Breast epithelium (tissue), 3 donors: ENCODE data around the gene ADAM23.

ENCODE experiments used
- POLR2AphosphoS5 ChIP-seq, 3 donors: sonication (generic); formaldehyde crosslinking; IDR thresholded peaks; one replicate each; pipeline ENCODE4 v1.6.1; 2017; ENCODE audit warnings: antibody characterized with exemption in 3 of 3
- TF ChIP-seq, protein P1 (sequence below), 3 donors: fragments of 450-650 bp; IDR thresholded peaks; one replicate each; pipeline ENCODE4 v1.5.1; 2016 to 2017; ENCODE audit warnings: antibody characterized with exemption in 3 of 3, mild to moderate bottlenecking in 3 of 3, moderate library complexity in 3 of 3

DNA sequence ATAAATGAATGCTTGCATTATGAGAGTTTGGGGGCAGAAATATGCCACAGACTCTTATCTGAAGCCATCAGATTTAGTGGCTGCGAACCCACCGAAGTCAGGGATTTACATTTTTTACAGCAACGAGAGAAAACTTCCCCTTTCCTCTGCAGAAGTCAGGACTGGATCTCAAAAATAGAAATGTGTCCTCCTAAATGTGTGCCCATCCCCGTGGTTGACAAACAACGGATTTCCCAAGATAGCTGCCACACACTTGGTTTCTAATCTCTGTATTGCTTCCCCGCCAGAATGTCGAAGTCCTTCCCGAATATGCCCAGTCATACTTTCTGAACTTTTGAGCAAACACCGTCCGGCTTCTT lies 879 bp upstream of the ADAM23 start:
- TF ChIP-seq, protein P1, sequence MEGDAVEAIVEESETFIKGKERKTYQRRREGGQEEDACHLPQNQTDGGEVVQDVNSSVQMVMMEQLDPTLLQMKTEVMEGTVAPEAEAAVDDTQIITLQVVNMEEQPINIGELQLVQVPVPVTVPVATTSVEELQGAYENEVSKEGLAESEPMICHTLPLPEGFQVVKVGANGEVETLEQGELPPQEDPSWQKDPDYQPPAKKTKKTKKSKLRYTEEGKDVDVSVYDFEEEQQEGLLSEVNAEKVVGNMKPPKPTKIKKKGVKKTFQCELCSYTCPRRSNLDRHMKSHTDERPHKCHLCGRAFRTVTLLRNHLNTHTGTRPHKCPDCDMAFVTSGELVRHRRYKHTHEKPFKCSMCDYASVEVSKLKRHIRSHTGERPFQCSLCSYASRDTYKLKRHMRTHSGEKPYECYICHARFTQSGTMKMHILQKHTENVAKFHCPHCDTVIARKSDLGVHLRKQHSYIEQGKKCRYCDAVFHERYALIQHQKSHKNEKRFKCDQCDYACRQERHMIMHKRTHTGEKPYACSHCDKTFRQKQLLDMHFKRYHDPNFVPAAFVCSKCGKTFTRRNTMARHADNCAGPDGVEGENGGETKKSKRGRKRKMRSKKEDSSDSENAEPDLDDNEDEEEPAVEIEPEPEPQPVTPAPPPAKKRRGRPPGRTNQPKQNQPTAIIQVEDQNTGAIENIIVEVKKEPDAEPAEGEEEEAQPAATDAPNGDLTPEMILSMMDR (IDR thresholded peaks at IDR 0.05): no peak
- no peak for TF ChIP-seq POLR2AphosphoS5 (IDR thresholded peaks at IDR 0.05)
